Erythroblast (primary cell): ENCODE measurements around the gene ZNF655.

ENCODE experiments used
- DNase-seq, 2 experiments: peaks; one replicate each; lab custom pipeline; 2025; lab: John Stamatoyannopoulos, UW
- GATA1 ChIP-seq: IDR thresholded peaks from 2 replicates; pipeline ENCODE4 v1.6.1; 2011; ENCODE audit warnings: low read depth, mild to moderate bottlenecking, control low read depth, low read length, moderate library complexity
- POLR2A ChIP-seq: IDR thresholded peaks from 2 replicates; pipeline ENCODE4 v1.6.1; 2011; ENCODE audit warnings: mild to moderate bottlenecking, low read length

ZNF655 gene

GRCh38 chr7:99606531-99606930 is 48.1 kb downstream of the ZNF655 start:
- no peak for DNase-seq
- no peak for TF ChIP-seq GATA1
- TF ChIP-seq POLR2A: no peak

GRCh38 chr7:99607548-99607947 is 49.1 kb downstream of the ZNF655 start:
- TF ChIP-seq GATA1 (no peak), POLR2A (no peak)
- DNase-seq: no peak

- no peak for TF ChIP-seq GATA1
- no peak for TF ChIP-seq POLR2A
- no peak for DNase-seq
Observed at GRCh38 chr7:99614495-99614894, 56.1 kb downstream of the ZNF655 start.

GRCh38 chr7:99615989-99616358 is 57.5 kb downstream of the ZNF655 start:
- TF ChIP-seq POLR2A (no peak), GATA1 (no peak)
- DNase-seq: no peak

- peak; percentile 94 to 95 for DNase-seq
- TF ChIP-seq POLR2A (peak; percentile 82), GATA1 (no peak)
Observed at GRCh38 chr7:99616359-99617191, 58.1 kb downstream of the ZNF655 start, which contains the start of gene ZSCAN25. ZSCAN25 (plus strand) TSS chr7:99616946; CDS start chr7:99619607, 2,661 bp downstream.

GRCh38 chr7:99617192-99617781 is 58.8 kb downstream of the ZNF655 start:
- no peak for DNase-seq
- TF ChIP-seq GATA1: no peak
- no peak for TF ChIP-seq POLR2A

GRCh38 chr7:99618726-99619125 is 60.3 kb downstream of the ZNF655 start:
- no peak for TF ChIP-seq POLR2A
- no peak for TF ChIP-seq GATA1
- DNase-seq: no peak

GRCh38 chr7:99619571-99620130 is 61.2 kb downstream of the ZNF655 start:
- DNase-seq: no peak
- TF ChIP-seq GATA1 (no peak), POLR2A (no peak)

GRCh38 chr7:99621271-99621670 is 62.8 kb downstream of the ZNF655 start:
- TF ChIP-seq POLR2A: no peak
- DNase-seq: no peak

- TF ChIP-seq POLR2A (no peak), GATA1 (no peak)
- no peak for DNase-seq
Observed at GRCh38 chr7:99622596-99622995, 64.2 kb downstream of the ZNF655 start.

GRCh38 chr7:99623091-99623693 is 64.8 kb downstream of the ZNF655 start:
- DNase-seq: peak in 1 of 2 experiments; percentile 8
- TF ChIP-seq GATA1: no peak
- no peak for TF ChIP-seq POLR2A

- DNase-seq: no peak
- TF ChIP-seq POLR2A: no peak
- no peak for TF ChIP-seq GATA1
Observed at GRCh38 chr7:99623702-99624447, 65.4 kb downstream of the ZNF655 start.

- no peak for DNase-seq
- TF ChIP-seq POLR2A: no peak
- no peak for TF ChIP-seq GATA1
Observed at GRCh38 chr7:99624484-99624883, 66.0 kb downstream of the ZNF655 start.
